Hematopoietic multipotent progenitor cell treated with erythropoietin and hydrocortisone succinate and interleukin-3 and kit ligand, for 15 days (in vitro differentiated cells): Measurements from ENCODE around the gene ADAM12.

Experiments used
- DNase-seq: peaks from one replicate; pipeline ENCODE4 v3.0.0-alpha.2; 2015; ENCODE audit warnings: low spot score

Gene ADAM12

DNA sequence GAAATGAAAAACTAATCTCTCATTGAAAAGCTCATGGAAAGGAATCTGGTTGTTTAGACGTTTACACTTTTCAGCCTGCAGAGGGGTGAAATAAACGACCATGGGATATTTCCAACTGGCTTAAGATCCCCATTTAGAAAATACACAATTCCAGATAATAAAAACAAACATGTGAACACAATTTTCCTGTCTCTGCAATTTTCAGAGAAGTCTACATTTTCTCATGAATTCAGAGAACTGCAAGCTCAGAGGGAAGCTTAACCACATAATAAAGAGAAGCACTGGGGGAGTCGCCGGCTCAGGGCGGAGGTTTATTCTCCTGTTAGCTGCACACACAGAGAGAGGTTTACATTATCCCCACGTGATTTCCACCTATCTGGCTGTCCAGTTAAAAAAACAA lies 276.8 kb downstream of the ADAM12 start:
- no peak for DNase-seq

DNA sequence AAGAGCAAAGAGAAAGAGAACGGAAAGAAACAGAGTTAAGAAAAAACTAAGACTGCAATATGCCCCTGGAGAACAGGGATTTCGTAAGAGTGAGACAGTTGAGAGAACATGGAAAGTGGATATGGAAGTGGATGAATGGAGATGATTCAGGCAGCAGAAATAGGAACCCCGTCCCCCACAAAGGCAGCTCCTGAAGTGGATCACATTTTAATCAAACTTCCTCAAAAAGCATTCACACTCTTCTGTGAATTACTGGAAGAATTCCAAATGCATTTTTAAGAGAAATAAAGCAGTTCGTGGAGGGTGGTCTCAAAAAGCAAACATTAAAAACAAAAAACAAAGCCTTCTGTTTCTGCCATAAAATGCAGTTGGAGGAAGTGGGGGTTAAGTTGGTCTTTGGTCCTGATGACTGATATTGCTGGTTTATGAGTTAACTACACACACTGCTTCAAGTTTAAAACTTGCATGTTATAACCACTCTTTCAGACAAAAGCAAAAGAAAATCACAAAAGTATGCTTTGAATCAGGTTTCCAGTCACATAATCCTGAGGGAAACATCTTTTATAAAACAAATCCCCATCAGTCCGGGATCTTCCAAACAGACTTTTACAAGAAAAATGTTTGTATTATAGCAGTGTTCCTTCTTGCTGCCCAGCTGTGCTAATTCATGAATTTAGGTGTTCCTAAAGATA lies 277.6 kb downstream of the ADAM12 start:
- no peak for DNase-seq

DNA sequence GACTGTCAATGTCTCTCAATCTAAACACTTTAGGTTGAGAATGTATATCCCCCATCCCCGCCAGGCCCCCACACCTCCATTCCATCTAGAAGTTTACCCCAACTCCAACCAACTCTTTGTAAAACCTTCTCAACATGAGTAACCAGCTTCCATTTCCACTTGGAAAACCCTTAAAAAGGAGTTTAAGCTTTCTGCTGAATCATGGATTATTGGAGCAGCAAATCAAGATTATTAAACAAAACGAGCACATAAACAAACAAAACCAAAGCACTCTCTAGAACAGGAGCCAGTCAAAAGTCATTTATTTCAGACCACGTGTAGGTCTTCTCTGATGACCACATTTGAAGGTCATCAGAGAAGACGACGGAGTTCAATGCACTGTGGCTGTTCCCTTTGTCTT lies 278.4 kb downstream of the ADAM12 start:
- DNase-seq: no peak

DNA sequence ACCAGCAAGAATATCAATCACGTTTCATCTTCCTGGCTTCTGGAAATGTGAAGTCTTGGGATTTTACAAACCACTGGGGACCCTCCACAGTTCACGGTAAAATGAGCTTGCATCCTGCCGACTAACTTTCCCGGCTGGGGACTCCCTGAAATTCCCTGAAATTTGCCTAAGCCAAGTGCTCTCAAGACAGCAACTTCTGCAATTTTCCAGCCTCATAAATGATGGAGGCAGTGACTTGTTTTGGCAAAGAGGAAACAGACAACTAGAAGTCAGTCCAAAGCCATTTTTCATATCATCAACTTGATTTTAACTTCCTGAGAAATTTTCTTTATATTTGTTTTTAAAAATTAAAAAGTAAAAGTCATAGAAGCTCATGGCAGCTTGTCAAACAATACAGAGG lies 279.6 kb downstream of the ADAM12 start:
- no peak for DNase-seq

DNA sequence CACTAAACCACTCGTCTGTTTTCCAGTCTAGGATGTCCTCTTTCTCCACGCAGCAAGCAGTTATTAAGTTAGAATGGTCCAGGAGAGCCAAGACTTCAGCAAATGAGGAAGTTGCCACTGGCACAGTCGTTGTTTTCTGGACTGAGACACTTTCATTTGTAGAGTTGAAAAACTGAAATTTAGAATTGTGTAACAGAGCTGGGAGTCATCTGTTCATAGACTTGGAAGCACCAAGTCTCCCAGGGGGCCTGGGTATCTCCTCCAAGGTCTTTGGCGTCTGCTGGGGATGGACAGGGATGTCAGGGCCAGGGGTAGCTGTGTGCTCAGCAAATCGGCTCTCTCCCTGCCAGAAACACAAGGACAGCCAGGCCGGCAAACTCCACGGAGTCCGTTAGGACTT lies 283.5 kb downstream of the ADAM12 start:
- no peak for DNase-seq

DNA sequence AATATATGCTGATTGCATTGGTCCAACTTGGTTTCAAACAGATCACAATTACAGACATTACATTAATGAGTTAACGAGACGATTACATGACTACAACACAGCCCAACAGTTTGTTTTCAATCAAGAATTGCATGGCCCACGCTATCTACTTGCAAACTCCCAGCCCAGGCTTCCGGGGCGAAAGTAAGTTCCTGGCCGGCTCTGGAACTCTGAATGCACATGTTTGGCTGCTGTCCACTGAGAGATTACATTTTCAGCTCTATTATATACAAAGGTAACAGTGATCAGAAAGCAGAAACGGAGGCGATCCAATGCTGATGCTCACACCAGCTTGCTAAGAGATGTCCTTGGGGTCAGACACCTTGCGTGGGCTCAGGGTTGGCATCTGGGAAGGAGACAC lies 285.6 kb downstream of the ADAM12 start:
- no peak for DNase-seq

DNA sequence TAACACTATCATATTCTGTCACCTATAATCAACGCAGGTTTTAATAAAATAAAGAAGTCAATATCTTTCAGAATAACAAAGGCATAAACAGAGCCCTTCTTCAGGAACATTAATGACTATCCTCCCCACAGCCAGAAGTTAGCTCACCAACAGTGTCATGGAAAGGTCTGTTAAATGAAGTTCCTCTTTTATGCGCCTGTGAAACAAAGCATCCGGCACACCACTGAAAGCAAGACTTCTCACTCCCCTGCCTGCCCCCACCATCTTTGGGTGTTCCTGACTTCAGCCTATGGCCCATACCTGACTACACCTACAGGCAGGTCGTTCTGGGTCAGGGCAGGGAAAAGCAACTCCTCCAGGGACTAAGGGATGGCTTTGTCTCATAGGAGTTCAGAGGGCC lies 286.5 kb downstream of the ADAM12 start:
- DNase-seq: no peak

DNA sequence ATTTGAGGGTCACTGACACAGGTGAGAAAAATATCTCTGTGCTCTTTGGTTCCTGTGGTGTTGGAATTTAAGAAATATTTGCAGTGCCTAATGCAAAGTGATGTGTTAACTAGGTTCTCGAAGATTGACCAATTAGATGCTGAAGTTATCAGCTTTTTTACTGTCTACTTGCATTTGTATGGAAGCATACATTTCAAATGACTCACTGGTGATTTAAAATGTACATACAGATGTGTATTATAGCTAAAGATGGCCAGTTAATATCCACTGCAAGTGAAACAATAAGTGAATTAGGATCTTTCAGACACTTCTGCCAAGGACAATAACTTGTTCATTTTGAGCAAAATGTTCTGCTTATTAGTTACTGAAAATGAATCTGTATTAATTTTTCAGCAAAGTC lies 287.0 kb downstream of the ADAM12 start:
- no peak for DNase-seq

DNA sequence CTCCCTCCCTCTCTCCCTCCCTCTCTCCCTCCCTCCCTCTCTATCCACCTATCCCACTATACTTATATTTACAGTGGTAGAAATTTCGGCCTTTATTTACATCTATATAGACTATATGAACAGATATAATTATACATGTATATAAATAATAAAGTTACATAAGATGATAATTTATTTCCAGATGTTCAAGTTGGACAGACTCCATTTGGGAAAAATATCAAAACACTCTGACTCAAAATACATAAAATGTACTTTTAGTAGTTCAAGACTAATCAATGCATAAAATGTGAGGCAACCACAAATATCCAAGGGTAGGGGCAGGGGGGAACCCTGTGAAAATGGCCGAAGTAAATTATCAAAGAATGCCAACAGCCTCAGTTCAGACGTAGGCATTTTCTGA lies 288.9 kb downstream of the ADAM12 start:
- DNase-seq: no peak

DNA sequence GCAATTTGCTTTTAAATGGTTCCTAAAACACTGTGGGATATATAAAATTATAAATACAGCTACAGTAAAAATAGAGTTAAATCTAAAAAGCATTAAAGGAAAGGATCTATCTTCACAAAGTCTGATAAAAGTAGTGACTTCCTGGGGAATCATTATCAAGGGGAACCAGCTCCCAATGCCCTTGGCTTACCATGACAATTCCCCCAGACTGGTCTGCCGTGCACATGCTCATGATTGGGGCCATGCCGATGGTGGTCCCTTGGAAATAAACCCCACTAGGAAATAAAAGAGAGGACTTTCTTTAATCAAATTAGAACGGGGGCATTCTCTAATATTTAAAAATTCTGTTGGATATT lies 290.1 kb downstream of the ADAM12 start:
- no peak for DNase-seq

DNA sequence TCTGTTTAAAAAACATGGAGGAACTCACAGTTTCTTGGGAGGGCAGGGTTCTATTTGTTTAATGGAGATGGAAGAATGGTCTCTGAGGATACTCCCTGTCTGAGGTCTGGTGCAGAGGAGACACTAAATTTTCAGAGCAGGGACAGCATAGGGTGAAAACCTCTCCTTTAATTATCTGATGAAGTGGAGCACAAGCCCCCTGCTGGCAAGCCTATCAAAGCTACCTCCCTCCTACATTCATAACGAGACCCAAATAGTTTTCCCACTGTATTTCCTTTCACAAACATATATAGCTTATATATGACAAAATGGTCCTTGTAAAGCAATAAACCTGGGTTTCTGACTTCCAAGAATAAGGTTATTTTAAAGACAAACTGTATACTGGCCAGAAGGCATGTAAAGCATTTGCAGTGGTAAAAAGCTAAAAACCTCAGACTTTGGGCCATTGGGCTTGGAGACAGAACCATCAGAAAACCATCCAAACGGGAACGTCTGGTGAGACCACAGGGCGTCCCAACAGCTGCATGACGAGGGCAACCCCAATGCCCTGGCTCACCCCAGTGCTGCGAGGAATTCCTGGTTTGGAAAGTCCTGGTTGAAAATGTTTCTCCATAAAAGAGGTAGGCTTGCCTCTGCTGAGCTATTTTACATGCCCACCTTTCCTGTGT lies 290.6 kb downstream of the ADAM12 start:
- peak; percentile 9 for DNase-seq

DNA sequence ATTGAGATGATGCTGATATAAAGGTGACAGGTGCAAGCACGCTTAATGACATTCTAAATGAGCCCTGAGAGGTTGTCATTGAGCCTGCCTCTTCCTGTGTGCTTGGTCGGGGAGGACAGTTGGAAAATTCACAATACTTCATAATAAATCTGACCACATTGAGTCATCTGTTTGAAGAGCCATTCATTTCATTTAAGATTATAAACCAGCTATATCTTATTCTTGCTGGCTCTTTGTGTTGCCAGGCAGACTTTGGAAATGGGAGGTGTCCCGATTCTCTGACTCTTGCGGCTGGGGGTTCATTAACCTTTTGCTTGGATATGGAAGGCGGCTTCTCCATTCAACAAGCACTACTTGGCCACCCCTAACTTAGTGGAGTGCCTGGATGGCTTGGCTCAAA lies 293.7 kb downstream of the ADAM12 start:
- no peak for DNase-seq

DNA sequence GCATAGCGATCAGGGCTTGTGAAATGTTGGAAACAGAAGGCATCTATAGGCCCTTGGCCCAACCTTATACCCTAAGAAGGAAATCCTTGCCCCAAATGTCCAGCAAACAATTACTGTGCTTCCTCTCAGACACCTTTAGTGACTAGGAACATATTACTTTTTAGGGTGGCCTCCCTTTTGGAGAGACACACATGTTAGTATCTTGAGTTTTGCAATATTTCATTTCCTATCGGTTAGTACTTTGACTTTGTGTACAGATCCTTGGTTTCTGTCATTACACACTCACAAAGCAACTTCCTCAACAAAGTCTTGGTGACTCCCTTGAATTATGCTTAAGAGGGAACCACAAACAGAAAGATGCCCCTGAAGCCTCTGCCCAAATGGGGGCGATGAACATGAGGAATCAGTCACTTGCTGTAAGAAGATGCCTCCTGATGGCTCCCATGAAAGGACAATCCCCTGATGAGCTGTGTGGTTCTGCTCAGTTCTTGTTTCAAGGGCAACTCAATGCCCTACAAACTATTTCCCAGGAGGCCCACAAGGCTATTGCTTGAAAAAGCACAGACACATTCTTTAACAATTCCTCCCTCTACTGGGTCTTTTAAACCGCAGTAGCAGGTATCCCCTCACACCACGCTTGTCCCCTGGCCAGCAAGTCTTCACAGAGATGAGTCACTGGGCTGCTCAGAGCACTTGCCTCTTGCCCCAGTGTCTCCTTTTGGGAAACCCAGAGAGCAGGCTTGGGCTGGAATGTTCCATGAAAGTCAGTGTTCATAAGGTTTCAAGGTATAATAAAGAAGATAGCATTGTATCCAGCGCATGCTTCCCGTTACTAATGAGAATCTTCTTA lies 295.7 kb downstream of the ADAM12 start:
- DNase-seq: no peak

DNA sequence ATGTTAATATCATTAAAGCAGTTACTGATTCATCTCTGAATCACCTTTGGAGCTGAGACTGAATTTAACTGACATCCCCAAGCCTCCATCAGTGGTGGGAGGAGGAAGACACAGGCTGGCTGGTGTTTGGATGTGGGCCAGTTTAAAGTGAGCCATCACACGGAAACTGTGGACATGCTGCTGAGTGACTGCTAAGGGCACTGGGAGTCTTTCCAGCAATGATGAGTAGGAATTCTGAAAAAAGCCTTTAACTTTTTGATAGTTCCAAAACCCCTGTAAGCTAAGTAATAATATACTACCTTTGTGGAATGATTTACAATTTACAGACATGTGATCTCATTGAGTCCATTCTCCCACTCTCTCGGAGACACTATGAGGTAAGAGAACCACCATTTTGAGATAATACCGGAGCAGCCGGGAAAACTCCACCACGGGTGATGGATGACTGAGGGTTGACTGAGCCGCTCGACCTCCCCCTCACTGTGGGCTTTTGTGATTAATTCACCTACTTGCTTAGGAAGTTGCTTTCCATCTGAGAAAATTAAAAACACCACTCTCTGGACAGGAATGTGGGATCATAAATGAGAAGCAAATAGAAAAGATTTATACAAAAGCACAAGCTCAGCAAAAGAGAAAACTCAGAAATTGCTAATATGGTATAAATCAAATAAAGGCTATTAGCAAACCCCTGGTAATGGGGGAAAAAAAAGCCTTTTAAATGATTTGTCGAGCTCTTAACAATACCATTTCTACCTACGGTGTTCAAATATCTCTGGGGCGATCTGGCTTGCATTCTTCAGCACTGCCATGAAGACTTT lies 297.2 kb downstream of the ADAM12 start:
- DNase-seq: no peak

DNA sequence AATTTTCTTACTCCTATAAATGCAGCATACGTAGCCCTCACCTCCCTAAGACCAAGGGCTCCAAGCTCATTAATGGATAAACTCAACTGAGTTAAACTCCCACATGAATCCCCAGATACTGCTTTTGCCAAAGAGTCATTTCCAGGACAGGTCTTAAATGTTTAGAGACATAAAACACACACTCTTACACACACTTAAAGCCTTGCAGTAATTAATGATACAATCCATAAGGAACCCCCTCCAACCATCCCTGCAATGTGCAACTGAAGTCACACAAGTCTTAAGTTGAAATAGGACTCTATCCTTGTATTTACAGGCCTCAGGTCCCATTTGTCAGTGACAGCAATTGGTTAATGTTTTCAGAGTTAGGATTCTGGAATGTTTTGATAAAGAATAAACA lies 297.8 kb downstream of the ADAM12 start:
- no peak for DNase-seq

DNA sequence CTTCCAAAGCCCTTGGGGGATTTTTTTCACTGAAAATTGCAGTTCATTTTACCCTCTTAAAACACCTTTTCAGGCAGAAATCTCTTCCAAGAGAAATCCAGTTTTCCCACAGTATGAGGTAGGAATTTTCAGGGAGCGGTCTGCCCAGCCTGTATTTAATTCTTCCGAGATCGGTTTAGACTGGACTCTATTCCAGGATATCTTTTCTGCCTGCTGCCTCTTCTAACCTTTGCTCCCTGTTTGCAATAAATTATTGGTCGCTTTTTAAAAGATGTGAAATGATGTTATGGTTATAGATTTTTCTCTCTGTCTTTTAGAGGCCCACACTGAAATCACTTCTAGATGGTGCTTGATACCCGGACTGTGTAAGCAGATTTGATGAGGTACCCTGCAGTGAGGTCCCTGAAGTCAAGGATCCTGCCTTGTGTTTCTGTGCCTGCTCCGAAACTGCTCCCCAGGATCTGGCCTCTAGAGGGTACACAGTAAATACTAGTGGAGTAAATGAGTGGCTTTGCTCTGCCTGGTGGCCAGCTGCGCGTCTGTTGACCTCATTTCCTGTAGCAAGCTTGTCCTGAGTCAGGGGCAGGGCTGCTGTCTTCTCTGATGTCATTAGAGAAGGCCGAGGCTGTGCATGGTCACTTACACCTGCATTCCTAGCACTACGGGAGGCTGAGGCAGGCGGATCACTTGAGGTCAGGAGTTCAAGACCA lies 300.3 kb downstream of the ADAM12 start:
- no peak for DNase-seq

DNA sequence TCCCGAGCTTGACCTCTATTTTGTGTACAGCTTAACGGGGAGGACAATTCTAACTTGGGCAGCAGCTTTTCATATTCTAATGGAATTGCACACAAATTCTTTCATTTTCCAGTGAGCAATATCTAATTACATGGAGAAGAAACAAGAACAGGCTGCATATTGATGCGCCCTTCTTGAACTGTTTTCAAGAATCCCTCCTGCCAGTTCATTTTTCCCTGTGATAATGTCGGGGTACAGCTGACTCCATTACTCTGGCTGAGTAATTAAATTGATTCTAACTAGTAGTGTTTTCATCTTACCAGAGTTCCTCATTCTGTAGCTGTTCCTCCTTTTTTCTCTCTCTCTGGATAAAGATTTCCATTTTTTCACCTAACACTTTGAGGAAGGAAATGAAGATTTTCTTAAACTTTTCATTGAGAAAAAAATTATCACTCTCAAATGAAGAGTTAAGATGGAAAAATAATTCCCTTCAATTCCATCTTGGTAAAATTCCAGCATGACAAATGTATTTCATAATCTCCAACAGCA lies 301.1 kb downstream of the ADAM12 start:
- no peak for DNase-seq

DNA sequence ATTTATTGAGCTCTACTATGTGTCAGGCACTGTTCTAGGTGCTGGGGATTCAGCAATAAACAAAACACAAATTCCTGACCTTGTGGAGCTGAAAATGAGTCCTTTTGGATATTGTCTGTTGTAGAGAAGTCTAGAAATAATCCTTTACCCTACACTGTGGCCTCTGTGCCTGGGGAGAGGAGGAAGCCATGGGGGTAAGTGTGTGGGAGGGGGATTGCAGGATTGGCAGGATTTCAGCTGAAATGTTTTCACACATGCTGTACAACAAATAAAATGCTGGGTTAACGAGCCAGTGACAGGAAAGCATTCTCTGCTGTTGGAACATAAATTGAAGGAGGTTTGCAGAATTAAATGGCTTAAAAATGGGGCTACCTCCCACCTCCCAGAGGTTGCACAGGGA lies 302.5 kb downstream of the ADAM12 start:
- DNase-seq: no peak

DNA sequence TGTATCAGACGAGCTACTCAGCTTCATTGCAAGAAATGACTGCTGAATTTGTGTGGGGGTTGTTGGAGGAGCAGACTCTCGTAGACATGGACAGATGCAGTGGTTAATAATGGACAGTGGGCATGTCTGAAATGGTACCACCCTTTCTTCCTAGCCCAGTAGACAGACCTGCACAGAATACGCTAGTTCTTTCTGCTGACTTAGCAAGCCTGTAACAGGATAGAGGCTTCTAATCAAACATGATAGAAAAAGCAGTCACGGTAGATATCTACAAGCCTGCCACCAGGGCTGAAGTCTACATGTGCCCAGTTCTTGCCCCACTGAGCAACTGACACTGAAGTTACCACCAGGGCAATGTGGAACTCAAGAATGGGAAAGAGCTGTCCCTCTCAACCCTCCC lies 303.9 kb downstream of the ADAM12 start:
- no peak for DNase-seq

DNA sequence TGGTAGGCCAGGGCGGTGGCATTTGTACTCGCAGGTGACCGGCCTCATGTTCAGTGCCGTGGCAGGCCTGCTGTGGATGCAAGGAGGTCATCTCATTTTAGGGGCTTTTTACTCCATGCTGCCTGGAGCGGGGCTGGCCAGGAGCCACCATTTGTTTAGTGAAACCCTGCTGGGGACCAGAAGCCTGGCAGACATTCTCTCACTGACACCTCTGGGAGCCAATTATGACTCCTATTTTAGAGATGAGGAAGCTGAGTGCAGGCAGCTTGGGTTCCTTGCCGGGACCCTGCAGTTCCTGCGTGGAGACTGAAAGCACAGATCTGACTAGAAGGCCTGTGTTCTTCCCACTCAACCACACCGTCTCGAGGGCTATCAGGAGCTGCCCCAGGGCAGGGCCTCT lies 305.3 kb downstream of the ADAM12 start:
- DNase-seq: no peak

DNA sequence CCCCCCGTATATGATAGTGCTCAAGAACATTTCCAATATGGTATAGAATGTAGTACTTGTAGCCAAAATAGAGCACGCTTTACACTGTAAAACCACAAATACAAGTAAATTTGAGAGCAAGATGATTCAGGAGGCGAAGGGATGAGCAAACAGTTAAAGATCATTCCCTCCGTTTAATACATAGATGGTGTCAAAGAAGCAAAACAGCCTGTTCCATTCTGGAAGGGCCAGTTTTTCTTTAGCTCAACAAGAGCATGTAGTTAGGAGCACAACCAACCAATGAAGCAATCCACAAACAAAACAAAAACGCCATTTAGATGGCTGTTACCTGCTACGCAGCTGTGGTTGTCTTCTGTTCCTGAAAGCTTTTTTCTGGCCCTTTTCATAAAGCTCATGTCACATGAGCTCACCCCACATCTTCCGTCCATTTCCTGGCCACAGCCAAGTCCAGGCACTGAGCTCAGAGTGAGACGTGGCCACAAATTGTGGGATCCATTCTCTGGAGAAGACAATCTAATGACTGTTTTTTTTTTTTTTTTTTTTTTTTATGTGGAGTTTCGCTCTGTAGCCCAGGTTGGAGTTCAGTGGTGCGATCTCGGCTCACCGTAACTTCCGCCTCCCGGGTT lies 306.3 kb downstream of the ADAM12 start:
- no peak for DNase-seq
